Measurements from ENCODE around the gene NT5C3B.

- TF ChIP-seq SP1 (IDR thresholded peaks at IDR 0.05) = no peak
- TF ChIP-seq, protein P1, sequence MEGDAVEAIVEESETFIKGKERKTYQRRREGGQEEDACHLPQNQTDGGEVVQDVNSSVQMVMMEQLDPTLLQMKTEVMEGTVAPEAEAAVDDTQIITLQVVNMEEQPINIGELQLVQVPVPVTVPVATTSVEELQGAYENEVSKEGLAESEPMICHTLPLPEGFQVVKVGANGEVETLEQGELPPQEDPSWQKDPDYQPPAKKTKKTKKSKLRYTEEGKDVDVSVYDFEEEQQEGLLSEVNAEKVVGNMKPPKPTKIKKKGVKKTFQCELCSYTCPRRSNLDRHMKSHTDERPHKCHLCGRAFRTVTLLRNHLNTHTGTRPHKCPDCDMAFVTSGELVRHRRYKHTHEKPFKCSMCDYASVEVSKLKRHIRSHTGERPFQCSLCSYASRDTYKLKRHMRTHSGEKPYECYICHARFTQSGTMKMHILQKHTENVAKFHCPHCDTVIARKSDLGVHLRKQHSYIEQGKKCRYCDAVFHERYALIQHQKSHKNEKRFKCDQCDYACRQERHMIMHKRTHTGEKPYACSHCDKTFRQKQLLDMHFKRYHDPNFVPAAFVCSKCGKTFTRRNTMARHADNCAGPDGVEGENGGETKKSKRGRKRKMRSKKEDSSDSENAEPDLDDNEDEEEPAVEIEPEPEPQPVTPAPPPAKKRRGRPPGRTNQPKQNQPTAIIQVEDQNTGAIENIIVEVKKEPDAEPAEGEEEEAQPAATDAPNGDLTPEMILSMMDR (IDR thresholded peaks at IDR 0.05; ENCODE audit: low read depth, low read length, missing input control) = no peak
- TF ChIP-seq JUND (IDR thresholded peaks at IDR 0.05) = no peak
Observed at GRCh38 chr17:41813699-41814124, 22.3 kb downstream of the NT5C3B start.

All from liver (tissue), 3 donors.